Myocyte (in vitro differentiated cells): Measurements from ENCODE around the gene CYP46A1. TPM values are rescaled to one million over a fixed set of nuclear protein-coding genes. Genes with fewer than 3 reads are reported as not detected.

Source experiments
- DNase-seq: peaks from one replicate; pipeline ENCODE4 v3.0.0-alpha.2; 2012; ENCODE audit warnings: low read depth
- total RNA-seq: library from RNA; depleted of rRNA; stranded (reverse); fragments of >200 nt; gene quantifications from 2 replicates; pipeline ENCODE4 v1.2.3, GENCODE V29; 2014

Gene CYP46A1
- total RNA-seq, 1 donor from 2014 or later = 2.8 TPM

GRCh38 chr14:99673305-99674063 lies 10.6 kb upstream of the CYP46A1 start:
- DNase-seq = no peak

- DNase-seq = no peak
Measured at GRCh38 chr14:99674064-99674650, 9.9 kb upstream of the CYP46A1 start.

DNA sequence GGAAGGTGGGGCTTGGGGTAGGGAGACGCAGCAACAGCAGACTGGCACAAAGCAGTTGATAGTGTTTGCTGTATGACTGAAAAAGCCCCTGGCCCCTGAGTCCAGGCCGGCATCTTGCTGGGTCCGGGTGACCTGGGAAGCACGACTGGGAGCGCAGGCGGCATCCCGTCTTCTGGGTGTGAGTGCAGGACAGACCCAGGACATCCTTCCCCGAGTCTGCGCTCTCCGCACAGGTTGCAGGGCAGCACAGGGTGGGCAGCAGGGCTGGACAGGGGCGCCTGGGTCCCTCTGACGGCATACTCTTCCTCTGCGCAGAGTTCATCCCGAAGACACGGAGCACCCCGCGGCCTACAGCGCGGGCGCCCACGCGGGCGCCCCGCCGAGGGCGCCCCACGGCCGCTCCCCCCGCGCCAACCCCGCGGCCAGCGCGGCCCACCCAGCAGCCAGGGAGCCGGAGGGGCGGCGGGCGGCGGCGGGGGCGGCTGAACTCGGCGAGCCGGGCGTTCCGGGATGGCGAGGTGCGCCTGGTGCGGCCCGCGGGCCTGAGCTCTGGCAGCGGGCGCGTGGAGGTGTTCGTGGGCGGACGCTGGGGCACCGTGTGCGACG lies 9.2 kb upstream of the CYP46A1 start:
- DNase-seq = no peak

DNA sequence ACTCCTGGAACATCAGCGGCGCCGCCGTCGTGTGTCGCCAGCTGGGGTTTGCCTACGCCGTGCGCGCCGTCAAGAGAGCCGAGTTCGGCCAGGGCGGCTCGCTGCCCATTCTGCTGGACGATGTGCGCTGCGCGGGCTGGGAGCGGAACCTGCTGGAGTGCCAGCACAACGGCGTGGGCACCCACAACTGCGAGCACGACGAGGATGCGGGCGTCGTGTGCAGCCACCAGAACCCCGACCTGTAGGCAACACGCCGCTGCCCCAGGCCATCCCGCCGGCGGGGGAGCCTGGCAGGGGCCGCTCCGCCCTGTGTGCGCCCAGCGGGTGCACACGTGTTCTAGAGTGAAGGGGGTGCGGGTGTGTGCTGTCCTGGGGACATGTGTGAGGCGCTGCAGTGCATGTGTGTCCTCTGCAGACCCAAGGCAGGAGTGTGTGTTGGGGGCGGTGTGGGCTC lies 8.7 kb upstream of the CYP46A1 start:
- no peak for DNase-seq

- DNase-seq = no peak
Measured at GRCh38 chr14:99675951-99676350, 8.1 kb upstream of the CYP46A1 start.

GRCh38 chr14:99676657-99677056 lies 7.4 kb upstream of the CYP46A1 start:
- DNase-seq = no peak

GRCh38 chr14:99677231-99678140 lies 6.6 kb upstream of the CYP46A1 start:
- DNase-seq = no peak

DNA sequence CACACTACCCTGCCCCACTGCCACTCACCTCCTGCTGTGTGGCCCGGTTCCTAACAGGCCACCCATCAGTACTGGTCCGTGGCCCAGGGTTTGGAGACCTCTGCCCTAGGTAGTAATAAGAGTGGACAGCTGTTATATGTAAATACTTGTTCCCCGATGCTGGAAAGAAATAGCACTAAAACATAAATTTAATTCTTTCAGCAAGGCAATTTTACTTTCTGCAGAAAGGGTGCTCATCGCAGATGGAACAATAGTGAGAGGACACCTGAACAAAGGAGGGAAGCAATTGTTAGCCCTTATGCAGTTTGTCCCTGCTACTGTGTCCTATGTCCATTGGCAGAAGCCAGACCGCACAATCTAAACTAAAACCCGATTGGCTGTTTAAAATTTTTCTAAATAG lies 5.9 kb upstream of the CYP46A1 start:
- DNase-seq = no peak

DNA sequence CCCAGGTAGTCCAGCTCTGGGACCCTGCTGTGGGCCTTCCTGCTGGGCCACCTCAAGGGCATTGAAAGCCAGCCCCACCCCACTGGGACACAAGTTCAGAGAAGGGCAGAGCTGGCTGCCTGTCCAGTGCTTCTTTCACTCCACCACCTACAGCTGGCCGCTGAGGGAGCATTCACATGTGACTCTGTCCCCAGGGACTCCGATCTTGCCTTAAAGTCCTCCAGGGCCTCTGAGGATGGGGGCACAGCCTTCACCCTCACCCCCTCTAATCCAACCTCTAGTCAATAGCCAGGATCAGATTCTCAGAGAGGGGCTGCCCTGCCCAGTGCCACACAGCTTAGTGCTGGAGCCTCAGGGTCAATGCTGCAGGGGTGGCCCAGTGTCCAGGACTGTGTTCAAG lies 5.0 kb upstream of the CYP46A1 start:
- no peak for DNase-seq

GRCh38 chr14:99679543-99679942 lies 4.6 kb upstream of the CYP46A1 start:
- no peak for DNase-seq

DNA sequence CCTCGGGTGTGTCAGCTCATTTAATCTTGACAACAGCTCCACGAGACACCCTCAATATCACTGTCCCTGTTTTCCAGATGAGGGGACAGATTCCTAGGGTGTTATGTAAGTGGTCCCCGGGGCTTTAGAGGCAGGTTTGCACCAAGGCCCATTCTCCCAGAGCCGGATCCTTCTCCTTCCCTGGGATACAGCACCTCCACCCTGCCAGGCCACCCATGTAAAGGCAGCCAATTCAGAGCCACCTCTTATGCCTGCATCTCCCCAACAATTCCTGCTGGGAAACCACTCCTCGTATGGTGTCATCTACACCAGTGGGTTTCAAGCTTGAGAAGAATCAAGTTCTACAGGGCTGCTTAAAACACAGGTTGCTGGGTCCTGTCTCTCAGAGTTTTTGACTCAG lies 4.1 kb upstream of the CYP46A1 start:
- no peak for DNase-seq

DNA sequence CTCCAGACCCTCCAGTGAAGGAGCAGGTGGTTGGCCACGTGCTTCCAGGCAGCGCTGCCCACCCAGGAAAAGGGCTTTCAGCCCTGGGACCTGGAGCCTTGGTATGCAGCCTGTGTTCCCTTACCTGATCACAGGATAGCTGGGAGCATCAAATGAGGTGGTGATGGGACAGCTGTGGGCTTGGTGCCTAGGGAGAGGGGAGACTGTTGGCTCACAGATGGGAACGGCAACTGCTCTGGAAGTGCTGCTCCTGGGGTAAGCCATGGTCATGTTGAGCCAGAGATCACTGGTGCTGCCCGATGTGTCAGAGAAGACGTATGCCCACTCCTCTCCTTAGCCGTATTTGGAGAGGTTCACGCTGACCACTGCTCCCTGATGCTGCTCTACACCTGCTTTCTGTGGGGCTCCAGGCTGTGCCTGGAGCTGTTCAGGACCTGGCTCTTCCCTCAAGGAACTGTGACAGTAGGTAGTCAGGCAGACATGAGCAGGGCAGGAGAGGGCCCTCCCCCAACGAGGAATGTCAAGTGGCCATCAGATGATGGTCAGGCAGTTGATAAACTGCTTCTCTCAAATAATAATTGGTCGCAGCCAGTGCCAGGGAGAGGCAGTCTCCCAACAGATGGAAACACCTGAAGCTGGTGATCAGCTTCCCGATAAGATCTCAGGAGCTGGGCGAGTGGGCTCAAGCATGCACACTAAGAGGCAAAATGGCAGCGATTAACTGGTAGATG lies 2.8 kb upstream of the CYP46A1 start:
- DNase-seq = no peak

DNA sequence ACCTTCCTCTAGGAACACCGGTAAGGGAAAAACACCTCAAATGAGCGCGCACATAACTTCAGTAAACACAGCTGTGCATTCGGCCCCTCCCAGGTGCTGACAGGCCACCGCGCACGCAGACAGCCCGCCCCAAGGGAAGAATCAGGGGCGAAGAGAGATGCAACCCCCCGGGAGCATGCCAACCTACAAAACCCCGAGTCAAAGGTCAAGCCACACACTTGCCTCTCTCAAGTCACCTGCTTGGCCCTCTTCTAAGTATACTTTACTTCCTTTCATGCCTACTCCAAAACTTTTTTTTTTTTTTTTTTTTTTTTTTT lies 2.3 kb upstream of the CYP46A1 start:
- no peak for DNase-seq

- DNase-seq = peak; percentile 85
Measured at GRCh38 chr14:99682809-99683618, 1.1 kb upstream of the CYP46A1 start.

GRCh38 chr14:99684410-99684934 lies 374 bp downstream of the CYP46A1 start:
- DNase-seq = peak; percentile 67

- no peak for DNase-seq
Measured at GRCh38 chr14:99685151-99685591, 1.1 kb downstream of the CYP46A1 start.

DNA sequence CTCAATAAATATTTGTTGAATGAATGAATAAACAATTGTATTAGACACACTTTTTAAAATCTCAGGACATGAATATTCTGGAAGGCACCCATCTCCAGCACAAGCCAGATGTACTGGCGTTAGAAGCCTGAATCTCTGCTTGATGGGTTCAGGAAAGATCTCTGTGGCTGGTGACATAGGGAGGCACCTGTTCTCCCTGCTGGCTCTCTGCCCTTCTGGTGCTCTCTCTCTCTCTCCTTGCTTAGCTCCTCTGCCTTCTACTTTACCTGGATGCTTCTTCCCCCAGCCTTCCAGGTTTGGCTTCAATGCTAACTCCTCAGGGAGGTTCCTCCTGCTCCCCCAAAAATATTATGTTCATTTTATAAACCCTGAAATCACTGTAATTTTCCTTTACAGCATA lies 1.5 kb downstream of the CYP46A1 start:
- peak; percentile 55 for DNase-seq

DNA sequence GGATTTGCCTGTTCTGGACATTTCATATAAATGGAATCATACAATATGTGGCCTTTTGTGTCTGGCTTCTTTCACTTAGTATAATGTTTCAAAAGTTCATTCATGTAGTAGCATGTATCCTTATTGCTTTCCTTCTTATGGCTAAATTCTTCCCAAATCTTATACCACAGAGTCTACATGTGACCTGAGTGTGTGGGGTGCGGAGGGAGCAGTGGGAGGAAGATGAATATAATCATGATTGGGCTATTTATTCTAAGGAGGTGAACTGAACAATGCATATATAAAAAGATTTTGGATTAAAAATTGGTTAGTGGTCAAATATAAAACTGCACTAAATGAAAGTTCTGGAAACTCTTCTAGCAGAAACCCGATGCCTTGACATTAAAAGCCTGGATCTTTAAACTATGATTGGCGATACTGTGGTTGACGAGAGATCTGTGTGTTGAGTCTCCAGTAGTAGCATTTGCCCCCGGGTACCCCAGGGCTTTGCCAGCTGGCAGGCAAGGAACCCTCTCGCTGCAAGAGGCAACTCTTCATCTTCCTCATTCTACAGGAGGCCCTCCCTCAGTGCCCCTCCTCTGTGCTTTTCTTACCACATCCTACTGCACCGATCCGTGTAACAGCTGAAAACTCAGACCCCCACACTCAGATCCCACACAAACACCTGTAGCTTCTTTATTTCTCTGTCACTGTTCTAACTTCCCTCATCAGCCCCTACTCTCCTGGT lies 2.6 kb downstream of the CYP46A1 start:
- no peak for DNase-seq
